Head of caudate nucleus (tissue), 42 donors: ENCODE results near the gene FGF8.
"Not testable (repeated sequence)": the region's sequence is repeated elsewhere in the genome, so short reads cannot be mapped to it uniquely, and the experiment has no call there.

ENCODE experiments used
- DNase-seq, 42 donors: peaks; one replicate each; pipeline versions ENCODE4 v3.0.0 to v3.0.0-alpha.2; 2020 to 2021; ENCODE audit warnings: mixed read lengths in 7 of 42
- intact Hi-C: fragments of 100-400 bp; cut with DNase I; formaldehyde crosslinking; loops from one replicate; pipeline ENCODE4 v1.15.0; 2022

The FGF8 gene, protein sequence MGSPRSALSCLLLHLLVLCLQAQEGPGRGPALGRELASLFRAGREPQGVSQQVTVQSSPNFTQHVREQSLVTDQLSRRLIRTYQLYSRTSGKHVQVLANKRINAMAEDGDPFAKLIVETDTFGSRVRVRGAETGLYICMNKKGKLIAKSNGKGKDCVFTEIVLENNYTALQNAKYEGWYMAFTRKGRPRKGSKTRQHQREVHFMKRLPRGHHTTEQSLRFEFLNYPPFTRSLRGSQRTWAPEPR

DNA sequence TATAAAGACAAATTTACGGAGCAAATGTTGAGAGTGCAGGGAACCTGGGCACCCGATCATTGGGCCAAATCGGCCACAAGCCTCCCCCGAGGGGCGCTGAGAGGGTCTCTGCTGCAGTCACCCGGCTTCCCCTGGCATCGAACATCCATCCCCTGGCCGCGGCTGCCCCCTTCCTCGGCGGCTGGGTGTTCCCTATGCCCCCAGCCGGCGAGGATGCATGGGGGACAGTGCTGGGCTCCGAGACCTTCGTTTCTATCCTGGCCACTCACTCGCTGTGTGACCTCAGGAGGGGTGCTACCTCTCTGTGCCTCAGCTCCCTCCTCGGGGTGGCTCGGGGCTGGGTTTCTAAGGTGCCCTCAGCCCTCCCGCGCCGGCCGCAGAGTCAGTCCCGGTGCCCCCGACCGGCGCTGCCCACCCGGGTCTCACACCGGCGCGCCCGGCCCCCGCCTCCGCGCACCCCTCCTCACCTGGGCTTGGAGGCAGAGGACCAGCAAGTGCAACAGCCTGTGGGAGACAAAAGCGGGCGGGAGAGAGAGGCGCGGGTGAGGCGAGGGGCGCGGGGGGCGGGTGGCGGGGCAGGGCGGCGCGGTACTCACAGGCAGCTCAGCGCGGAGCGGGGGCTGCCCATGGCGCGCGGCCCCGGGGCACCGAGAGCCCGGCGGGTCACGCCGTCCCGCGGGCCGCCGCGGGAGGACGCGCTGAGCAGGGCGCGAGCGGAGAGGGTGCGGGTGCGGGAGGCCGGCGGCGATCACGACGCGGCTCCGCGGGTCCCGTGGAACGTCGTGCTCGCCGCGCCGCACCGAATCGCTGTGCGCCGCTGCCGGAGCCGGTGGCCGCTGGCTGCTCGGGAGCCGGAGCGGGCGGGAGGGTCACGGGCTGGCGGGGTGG, at the start of gene FGF8:
FGF8 (minus strand) TSS at position 842 of the 888 bp plus-strand sequence; CDS start at position 628, 214 bp downstream.
- DNase-seq, result peak in 2 of 42 donors; percentile 8 to 21
- intact Hi-C loops, result no loop called here

DNA sequence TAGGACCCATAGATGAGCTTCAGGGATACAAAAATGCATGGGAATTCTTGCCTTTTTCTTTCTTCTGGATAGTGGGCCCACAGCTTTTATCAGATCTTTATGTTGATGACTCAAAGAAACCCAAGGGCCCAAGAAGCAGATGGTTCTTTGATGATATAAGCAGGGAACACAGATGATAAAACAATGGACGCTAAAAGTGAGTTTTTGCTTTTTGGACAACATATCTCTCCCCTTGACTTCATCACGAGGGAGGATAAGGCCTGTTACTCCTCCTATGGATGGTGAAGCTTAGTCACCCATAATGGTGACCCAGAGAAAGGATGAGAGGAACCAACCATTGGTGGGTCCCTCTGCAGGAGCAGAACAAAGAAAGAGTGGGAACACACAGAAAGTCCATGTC, 48.8 kb upstream of the FGF8 start:
- peak in 1 of 42 donors; percentile 1 for DNase-seq
- intact Hi-C loops, result no loop called here

GRCh38 chr10:101818872-101819633, 43.1 kb upstream of the FGF8 start:
- DNase-seq, result peak in 28 of 42 donors; percentile 36 to 76 (median 50)
- intact Hi-C loops, result no loop called here

GRCh38 chr10:101818119-101818871, 42.4 kb upstream of the FGF8 start, which contains the start of gene OGA:
OGA (minus strand) TSS chr10:101818444; CDS start chr10:101818022, 422 bp downstream.
- peak; percentile 93 to 99 (median 97) for DNase-seq
- intact Hi-C loops, result no loop called here

GRCh38 chr10:101817337-101818118, 41.6 kb upstream of the FGF8 start:
- peak in 34 of 42 donors; percentile 23 to 77 (median 60) for DNase-seq
- intact Hi-C loops, result no loop called here

DNA sequence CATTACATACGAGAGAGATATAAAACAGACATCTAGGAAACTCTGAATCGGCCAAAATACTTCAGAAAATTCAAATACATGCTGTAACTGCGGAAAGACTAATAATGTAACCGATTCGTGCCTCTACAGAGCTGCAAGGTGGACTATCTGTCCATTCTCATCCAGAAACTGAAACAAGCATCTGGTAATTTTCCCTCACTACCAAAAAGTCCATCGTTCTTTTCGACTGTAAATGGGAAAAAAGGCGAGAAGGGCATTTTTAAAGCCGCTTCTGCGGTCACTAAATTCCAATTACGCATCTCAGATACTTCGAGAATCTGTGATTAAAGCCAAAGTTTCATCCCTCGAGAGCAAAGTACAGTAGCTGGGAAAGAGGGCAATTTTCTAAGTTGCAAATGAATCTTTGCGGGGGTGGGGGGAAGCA, 41.0 kb upstream of the FGF8 start:
- DNase-seq, result no peak
- intact Hi-C loops, result no loop called here

DNA sequence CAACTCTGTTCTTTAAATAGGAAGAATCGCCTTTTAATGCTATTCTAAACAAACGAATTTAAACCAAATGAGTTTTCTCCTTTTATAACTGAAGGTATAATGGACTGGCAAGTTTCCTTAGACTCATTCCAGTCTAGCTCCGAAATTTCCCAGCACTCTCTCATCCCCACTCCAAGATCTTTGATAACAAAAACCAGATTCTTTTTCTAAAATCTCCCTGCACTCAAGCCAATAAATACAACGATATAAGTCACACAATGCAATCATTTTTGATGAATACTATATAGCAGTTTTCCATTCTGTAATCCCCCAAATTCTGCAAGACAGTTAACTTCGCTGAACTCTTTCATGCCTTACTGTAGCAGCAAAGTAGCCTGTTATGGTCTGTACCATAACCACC, 40.5 kb upstream of the FGF8 start:
- no peak for DNase-seq
- intact Hi-C loops, result no loop called here

DNA sequence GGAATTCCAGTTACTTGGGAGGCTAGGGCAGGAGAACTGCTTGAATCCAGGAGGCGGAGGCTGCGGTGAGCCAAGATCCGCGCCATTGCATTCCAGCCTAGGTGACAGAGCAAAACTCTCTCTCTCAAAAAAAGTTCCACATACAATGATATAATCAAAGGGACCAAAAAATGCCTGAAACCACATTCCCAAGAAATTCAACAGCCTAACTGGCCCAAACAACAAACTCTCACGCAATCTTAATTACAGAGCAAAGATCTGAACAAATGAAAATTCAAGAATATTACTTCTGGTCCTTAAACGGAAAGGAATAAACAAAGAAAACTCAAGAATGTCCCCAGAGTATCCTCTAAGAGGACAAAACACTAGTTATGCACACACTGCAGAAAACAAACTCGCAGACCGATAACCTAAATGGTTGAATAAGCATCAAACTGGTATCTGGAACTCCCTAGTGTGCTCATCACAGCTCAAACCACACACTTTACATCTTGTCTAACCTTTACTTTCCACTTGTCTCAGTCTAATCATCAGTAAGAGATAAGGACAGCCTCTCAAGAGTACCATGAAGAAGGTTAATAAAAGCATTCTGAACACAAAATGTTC, 38.7 kb upstream of the FGF8 start:
- peak in 2 of 42 donors; percentile 34 to 35 for DNase-seq
- intact Hi-C loops, result no loop called here

DNA sequence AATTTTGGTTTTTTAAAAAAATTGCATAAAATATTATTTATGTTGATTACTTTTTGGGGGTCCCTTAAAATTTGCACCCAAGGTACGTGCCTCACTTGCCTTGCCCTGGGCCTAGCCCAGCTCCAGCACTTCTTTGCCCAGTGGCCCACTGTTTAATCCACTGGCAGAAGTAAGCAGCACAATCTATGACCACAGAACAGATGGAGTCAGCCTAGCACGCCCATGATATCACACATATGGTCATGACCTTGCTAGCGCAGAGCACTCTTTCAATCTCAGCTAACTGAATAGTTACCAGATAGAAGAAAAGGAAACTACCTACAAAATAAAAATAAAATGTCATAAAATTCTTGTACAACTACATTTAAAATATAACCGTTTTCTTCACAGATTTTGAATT, 36.7 kb upstream of the FGF8 start:
- intact Hi-C loops, result no loop called here
- DNase-seq, result peak in 2 of 42 donors; percentile 33 to 39

DNA sequence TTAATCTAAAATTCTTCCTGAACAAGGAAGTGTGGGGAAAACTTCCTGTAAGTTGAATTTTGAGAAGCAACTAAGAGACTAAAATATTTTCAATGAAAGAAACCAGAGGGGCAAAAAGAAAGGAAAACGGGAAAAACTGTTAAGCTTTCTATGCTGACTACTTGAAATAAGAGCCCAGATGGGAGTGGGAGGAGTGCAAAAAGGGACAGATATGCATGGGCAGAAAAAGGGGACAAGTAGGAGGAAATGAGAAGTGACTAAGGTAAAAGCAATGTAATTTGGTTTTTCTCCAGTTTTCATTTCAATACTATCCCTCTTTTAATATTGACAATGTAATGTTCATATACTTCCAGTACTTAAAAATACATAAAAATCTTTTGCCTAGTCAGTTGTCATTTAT, 31.2 kb upstream of the FGF8 start:
- intact Hi-C loops, result no loop called here
- no peak for DNase-seq

DNA sequence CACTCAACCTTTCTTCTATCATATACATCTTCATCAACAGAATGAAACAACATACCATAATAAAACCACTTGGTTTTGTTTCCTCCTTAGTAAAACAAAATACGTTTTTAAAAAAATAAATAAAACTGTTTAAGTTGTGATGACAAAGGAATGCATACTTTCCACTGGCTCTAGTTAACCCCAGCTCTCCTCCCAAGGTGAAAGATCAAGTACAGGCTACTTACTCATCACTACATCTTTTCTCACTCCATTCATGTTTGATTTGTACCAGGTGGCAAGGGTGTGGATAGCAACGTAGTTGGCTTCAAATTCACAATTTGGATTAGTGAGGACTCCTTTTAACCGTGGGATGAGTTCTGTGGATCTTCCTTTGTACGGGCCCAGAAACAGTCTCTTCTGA, 27.6 kb upstream of the FGF8 start:
- intact Hi-C loops, result no loop called here
- no peak for DNase-seq

DNA sequence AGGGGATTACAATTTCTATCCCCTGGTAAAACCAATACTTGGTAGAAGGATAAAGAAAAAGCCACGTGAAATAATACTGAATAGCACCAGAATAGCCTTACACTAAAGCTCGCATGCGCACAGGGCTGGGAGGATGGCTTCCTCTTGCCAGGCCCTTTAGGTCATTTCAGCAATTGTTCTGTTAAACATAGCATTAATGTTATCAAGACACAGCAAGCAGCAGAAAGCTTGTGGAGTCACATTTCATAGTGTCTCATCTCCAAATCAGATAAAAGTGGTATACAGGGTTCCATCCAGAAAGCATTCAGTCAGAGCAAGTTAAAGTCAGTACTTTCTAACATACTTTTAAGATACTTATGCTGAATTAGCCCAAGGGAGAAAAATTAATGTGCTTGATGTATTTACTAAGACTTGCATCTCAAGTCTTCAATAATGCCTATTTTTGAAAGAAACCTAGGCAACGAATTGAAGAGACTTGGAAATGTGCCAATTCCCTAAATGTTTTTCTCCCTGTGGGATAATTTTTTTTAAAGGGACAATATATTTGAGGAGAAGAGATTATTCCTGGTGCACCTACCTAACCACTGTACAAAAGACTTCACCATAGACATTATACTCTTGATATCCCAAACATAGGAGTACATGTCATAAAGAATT, 21.6 kb upstream of the FGF8 start:
- DNase-seq, result no peak
- intact Hi-C loops, result no loop called here

GRCh38 chr10:101793526-101793925, 17.6 kb upstream of the FGF8 start:
- intact Hi-C loops, result no loop called here
- DNase-seq, result peak in 1 of 42 donors; percentile 14

DNA sequence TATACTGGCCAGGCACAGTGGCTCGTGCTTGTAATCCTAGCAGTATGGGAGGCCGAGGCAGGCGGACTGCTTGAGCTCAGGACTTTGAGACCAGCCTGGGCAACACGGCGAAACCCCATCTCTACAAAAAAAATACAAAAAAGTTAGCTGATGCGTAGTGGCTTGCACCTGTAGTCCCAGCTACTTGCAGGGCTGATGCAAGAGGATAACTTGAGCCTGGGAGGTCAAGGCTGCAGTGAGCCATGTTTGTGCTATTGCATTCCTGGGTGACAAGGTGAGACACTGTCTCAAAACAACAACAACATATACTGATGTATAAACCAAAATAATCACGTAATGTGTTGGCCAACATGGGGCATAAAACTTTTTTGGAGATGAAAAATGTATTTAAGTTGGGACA, 13.8 kb upstream of the FGF8 start:
- intact Hi-C loops, result no loop called here
- DNase-seq, result no peak

DNA sequence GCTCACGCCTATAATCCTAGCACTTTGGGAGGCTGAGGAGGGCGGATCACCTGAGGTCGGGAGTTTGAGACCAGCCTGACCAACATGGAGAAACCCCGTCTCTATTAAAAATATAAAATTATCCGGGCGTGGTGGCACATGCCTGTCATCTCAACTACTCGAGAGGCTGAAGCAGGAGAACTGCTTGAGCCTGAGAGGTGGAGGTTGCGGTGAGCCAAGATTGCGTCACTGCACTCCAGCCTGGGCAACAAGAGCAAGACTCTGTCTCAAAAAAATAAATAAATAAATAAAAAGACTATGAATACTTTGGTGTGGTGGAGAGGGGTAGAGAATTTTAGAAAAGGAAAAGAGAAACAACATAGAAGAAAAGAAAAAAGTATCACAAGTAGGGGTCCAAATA, 13.3 kb upstream of the FGF8 start:
- DNase-seq, result peak in 1 of 42 donors; percentile 2
- intact Hi-C loops, result not testable (repeated sequence)

GRCh38 chr10:101785801-101786200, 9.9 kb upstream of the FGF8 start:
- intact Hi-C loops, result no loop called here
- DNase-seq, result no peak

DNA sequence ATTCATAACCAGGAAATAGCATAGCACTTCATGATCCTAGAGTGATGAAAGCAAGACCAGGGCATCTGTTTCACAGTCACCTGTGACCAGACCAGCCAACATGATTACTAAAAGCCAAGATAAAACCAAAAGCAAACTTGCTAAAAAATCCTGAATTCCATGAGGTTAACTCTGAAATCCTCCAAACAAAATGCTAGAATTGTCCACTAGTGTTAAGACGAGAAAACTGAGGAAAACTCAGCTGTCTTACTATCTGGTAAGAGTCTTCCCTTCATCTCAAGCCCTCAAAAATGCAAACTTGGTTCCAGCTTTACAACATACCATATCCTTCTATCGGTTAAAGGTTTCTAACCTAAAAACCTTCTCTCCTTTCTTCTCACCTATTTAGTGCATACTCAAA, 8.6 kb upstream of the FGF8 start:
- intact Hi-C loops, result loop anchor here (5.0 kb wide), 1 partner anchor 182 kb away; no protein-coding TSS in a partner anchor
- no peak for DNase-seq
